Smooth muscle cell (in vitro differentiated cells): Measurements from ENCODE around the gene RBFOX2. TPM values are rescaled to one million over a fixed set of nuclear protein-coding genes. Genes with fewer than 3 reads are reported as not detected.

Experiments used
- DNase-seq: peaks from one replicate; lab custom pipeline; 2025; ENCODE audit not compliant: unreplicated experiment; lab: John Stamatoyannopoulos, UW
- H2AFZ ChIP-seq: fragments of 200-600 bp; sonication (generic); 2 replicates; pipeline ENCODE4 v1.6.0; 2016; ENCODE audit warnings: antibody characterized with exemption, low read depth, mild to moderate bottlenecking
- H3F3A ChIP-seq: fragments of 200-600 bp; sonication (generic); 2 replicates; pipeline ENCODE4 v1.6.0; 2017; ENCODE audit warnings: antibody characterized with exemption, low read depth
- H3K27ac ChIP-seq: fragments of 200-600 bp; sonication (generic); 2 replicates; pipeline ENCODE4 v1.5.1; 2016; ENCODE audit warnings: low read depth, mild to moderate bottlenecking
- H3K27me3 ChIP-seq: fragments of 200-600 bp; sonication (generic); 2 replicates; pipeline ENCODE4 v1.6.1; 2016; ENCODE audit warnings: low read depth, mild to moderate bottlenecking
- H3K36me3 ChIP-seq: fragments of 200-600 bp; sonication (generic); 2 replicates; pipeline ENCODE4 v1.5.1; 2016; ENCODE audit warnings: low read depth
- H3K4me1 ChIP-seq: fragments of 200-600 bp; sonication (generic); 2 replicates; pipeline ENCODE4 v1.5.1; 2016; ENCODE audit warnings: low read depth
- H3K4me2 ChIP-seq: fragments of 200-600 bp; sonication (generic); 2 replicates; pipeline ENCODE4 v1.6.0; 2016; ENCODE audit warnings: mild to moderate bottlenecking
- H3K4me3 ChIP-seq: fragments of 200-600 bp; sonication (generic); 2 replicates; pipeline ENCODE4 v1.5.1; 2016; ENCODE audit warnings: mild to moderate bottlenecking
- H3K79me2 ChIP-seq: fragments of 200-600 bp; sonication (generic); 2 replicates; pipeline ENCODE4 v1.6.0; 2016; ENCODE audit warnings: low read depth, mild to moderate bottlenecking
- H3K9ac ChIP-seq: fragments of 200-600 bp; sonication (generic); 2 replicates; pipeline ENCODE4 v1.6.0; 2016; ENCODE audit warnings: low read depth
- H3K9me3 ChIP-seq: fragments of 200-600 bp; sonication (generic); replicated peaks from 2 replicates; pipeline ENCODE4 v1.5.1; 2016; ENCODE audit warnings: low read depth
- H4K20me1 ChIP-seq: fragments of 200-600 bp; sonication (generic); 2 replicates; pipeline ENCODE4 v1.6.0; 2016; ENCODE audit warnings: low read depth
- WGBS: methylation state at CpG from one replicate; pipeline ENCODE4 v1.1.7; 2016; ENCODE audit warnings: low lambda C conversion rate; 5-methylcytosine and 5-hydroxymethylcytosine counted together
- polyA plus RNA-seq: library from polyadenylated mRNA; unstranded; fragments of >200 nt; fragmentation: Nextera tagmentation; extraction: Ambion mirVana; gene quantifications from 2 replicates; pipeline ENCODE4 v1.2.1, GENCODE V29; 2016
- total RNA-seq: library from RNA; depleted of rRNA; stranded (reverse); fragments of >200 nt; gene quantifications from 2 replicates; pipeline ENCODE4 v1.2.3, GENCODE V29; 2014
- TF ChIP-seq, protein P1 (sequence below): fragments of 200-600 bp; sonication (generic); IDR thresholded peaks from 2 replicates; pipeline ENCODE4 v1.5.1; 2017; ENCODE audit warnings: borderline replicate concordance, mild to moderate bottlenecking, antibody characterized with exemption; ENCODE audit not compliant: insufficient read depth, poor library complexity, severe bottlenecking

RBFOX2 gene
- total and polyA plus RNA-seq, 2 experiments from 2014 or later = 128 to 144 TPM

DNA sequence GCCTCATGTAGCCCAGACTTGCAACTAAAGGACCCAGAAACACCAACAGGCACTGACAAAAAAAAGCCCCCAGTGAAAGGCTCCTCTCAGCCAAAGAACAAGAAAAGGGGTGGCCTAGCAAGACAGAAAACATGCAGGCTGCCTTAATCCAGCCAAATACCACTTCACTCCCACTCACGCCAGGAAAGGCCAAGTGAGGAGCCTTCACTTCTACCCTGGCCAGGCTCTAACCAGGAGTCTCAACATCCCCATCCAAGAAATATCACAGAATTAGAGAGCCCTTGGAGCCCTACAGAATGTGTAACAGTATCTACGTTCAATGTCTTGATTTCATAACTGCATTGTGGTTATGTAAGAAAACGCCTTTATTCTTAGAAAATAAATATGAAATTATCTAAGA, 162.0 kb downstream of the RBFOX2 start:
- peaks cover 27% of the 10 kb centered on the region for H3K4me1 ChIP-seq
- no peak overlapping the region for H3K9ac ChIP-seq
- H3K27me3 ChIP-seq = no peaks in the 10 kb centered on the region
- no peak overlapping the region for H3K4me3 ChIP-seq
- WGBS = 38% methylated on average over 3 of the region's 3 CpGs
- H2AFZ ChIP-seq = no peak overlapping the region
- H3K9me3 ChIP-seq = no peaks in the 10 kb centered on the region
- H3K27ac ChIP-seq = peak overlapping the region; percentile 59
- H4K20me1 ChIP-seq = peaks cover 94% of the 10 kb centered on the region
- TF ChIP-seq, protein P1, sequence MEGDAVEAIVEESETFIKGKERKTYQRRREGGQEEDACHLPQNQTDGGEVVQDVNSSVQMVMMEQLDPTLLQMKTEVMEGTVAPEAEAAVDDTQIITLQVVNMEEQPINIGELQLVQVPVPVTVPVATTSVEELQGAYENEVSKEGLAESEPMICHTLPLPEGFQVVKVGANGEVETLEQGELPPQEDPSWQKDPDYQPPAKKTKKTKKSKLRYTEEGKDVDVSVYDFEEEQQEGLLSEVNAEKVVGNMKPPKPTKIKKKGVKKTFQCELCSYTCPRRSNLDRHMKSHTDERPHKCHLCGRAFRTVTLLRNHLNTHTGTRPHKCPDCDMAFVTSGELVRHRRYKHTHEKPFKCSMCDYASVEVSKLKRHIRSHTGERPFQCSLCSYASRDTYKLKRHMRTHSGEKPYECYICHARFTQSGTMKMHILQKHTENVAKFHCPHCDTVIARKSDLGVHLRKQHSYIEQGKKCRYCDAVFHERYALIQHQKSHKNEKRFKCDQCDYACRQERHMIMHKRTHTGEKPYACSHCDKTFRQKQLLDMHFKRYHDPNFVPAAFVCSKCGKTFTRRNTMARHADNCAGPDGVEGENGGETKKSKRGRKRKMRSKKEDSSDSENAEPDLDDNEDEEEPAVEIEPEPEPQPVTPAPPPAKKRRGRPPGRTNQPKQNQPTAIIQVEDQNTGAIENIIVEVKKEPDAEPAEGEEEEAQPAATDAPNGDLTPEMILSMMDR = no peak
- peak overlapping the region; percentile 71 for H3K4me2 ChIP-seq
- no peak for DNase-seq
- H3F3A ChIP-seq = peaks cover 18% of the 10 kb centered on the region
- peaks cover 89% of the 10 kb centered on the region for H3K79me2 ChIP-seq
- no peaks in the 10 kb centered on the region for H3K36me3 ChIP-seq

DNA sequence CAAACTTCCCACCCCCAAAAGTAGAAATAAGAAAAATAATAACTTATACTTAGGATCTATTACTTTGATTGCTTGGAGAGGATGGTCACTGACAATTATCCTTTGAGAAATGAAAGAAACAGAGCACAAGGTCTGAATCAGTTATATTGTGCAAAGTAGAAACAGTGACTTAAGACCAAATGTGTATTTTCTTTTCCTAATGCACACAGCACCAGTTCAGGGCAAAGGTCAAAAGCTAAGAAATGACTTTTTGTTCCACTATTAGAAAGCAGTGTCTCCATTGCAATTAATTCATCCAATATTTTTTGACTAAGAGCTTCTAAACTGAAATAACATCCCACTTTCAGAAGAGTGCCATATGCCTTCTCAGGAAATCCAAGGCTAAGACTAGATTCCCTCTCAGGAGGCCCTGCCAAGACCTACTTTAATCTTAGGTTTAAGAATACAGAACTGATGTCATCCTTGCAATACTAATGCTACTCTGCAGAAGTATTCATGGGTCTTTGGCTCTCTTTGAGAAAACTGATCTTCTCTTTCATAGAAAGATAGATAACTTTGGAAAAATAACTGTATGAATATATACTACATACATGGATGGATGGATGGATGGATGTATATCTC, 164.0 kb downstream of the RBFOX2 start:
- no peak overlapping the region for H2AFZ ChIP-seq
- TF ChIP-seq, protein P1 = no peak
- H3K27me3 ChIP-seq = no peaks in the 10 kb centered on the region
- no peaks in the 10 kb centered on the region for H3K9me3 ChIP-seq
- H3K36me3 ChIP-seq = no peaks in the 10 kb centered on the region
- H3K9ac ChIP-seq = no peak overlapping the region
- H3K4me2 ChIP-seq = peak overlapping the region; percentile 25
- peaks cover 18% of the 10 kb centered on the region for H3F3A ChIP-seq
- no peak overlapping the region for H3K27ac ChIP-seq
- H3K4me3 ChIP-seq = no peak overlapping the region
- H3K79me2 ChIP-seq = peaks cover 89% of the 10 kb centered on the region
- peaks cover 97% of the 10 kb centered on the region for H4K20me1 ChIP-seq
- peaks cover 27% of the 10 kb centered on the region for H3K4me1 ChIP-seq
- DNase-seq = no peak

DNA sequence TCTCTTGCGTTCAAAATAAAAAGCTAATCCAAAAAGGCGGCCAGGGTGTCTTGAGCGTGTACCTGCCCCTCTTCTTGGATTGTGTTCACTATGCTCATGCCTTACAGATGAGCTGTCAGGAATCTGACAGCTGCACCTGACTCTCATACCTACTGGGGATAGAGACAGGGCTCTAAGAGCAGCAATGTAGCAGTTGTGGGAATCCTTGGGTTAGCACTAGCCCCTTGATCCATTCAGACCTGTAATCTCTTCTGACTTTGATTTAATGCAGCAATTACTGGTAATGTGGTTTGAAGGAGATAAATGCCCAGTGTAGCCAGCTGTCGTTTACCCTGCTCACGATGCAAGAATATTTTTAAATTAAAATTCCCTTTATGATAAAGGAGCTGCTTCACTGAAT, 165.2 kb downstream of the RBFOX2 start:
- WGBS = 75% methylated on average over 5 of the region's 5 CpGs
- no peak for DNase-seq
- Histone ChIP-seq H3K4me3 (no peak overlapping the region), H3K9me3 (no peaks in the 10 kb centered on the region), H3K27me3 (no peaks in the 10 kb centered on the region), H3K4me1 (peaks cover 23% of the 10 kb centered on the region), H3K79me2 (peaks cover 90% of the 10 kb centered on the region), H2AFZ (no peak overlapping the region), H3F3A (peaks cover 18% of the 10 kb centered on the region), H4K20me1 (peaks cover 100% of the 10 kb centered on the region), H3K36me3 (no peaks in the 10 kb centered on the region), H3K27ac (no peak overlapping the region), H3K4me2 (peak overlapping the region; percentile 19), H3K9ac (no peak overlapping the region)
- TF ChIP-seq, protein P1 = no peak

DNA sequence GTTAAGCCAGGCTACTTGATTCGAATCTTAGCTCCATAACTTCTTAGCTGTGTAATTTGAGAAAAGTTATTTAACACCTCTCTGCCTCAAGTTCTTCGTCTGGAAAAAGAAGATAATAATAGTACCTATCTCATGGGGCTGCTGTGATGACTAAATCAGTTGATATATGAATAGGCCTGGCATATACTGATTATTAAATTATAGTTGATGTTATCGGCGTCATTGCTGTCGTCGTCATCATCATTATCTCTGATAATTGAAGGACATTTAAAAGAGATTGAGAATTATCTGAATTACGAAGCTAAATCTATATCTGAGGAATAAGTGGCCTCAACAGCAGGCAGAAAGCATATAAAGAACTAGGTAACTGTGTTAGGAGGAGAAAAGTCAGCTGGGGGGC, 165.9 kb downstream of the RBFOX2 start:
- Histone ChIP-seq H3F3A (peaks cover 11% of the 10 kb centered on the region), H3K4me3 (no peak overlapping the region), H3K9ac (no peak overlapping the region), H3K4me2 (no peak overlapping the region), H2AFZ (no peak overlapping the region), H3K36me3 (no peaks in the 10 kb centered on the region), H3K27me3 (no peaks in the 10 kb centered on the region), H3K79me2 (peaks cover 90% of the 10 kb centered on the region), H3K9me3 (no peaks in the 10 kb centered on the region), H4K20me1 (peaks cover 100% of the 10 kb centered on the region), H3K27ac (no peak overlapping the region), H3K4me1 (peaks cover 23% of the 10 kb centered on the region)
- TF ChIP-seq, protein P1 = no peak
- DNase-seq = no peak
- WGBS = 95% methylated on average over 7 of the region's 7 CpGs
